ENCODE data around the gene DUSP9.

Gene DUSP9

DNA sequence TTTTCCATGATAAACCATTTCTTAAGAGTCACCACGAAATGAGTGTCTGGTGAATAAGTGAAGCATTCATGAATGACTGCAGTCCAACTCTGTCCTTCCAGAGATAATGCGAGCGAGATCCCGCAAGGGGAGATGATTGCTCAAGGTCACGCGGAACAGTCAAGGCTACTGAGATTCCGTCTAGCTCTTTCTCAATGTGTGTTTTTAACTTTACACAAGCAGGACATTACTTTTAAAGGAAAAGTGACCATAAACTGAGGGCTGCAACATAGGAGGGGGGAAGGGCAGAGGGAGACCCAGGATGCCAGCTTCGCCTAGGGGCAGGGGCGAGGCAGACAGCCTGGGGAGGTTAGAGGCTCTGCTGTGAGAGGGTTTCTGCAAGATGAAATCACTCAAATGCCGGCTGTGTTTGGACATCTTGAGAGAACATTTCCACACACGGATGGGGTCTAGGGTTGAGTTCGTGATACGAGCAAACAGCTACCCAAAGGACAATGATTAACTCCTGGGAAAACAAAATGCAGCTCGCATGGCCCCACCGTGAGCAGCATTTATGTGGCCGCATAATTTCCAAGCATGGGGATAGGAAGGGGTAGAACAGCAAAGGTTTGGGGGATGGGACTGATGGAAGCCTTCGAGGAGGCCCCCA is 24.2 kb upstream of the DUSP9 start:
- no peak for DNase-seq

DNA sequence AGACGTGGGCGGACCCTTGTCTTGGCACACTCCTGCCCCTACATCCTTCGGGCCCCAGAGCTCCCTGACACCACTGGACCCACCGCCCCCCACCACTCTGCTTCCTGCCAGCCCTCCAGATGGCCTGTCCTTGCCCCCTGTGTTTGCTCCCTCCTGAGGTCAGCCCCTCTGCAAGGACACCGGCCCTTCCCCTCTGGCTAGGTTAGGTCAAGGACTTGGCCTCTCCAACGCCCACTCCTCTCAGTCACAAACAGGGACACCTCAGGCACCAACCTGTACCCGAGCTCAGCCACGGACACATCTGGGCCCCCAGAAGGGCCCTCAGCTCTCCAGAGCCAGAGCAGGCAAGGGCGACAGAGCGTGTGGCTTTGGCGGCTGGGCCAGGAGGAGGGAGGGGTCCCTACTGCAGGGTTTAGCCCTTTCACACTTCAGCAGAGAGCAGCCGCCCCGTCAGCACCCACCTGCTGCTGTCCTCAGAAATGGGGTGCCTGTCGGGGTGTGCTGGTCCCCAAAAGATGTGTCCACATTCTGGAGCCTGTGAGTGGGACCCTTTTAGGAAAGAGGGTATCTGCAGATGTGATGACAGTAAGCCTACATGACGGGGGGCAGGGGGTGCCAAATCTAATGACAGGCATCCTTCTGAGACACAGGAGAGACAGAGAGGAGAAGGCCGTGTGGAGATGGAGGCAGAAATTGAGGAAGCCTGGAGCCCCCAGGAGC is 23.5 kb upstream of the DUSP9 start:
- DNase-seq = no peak

DNA sequence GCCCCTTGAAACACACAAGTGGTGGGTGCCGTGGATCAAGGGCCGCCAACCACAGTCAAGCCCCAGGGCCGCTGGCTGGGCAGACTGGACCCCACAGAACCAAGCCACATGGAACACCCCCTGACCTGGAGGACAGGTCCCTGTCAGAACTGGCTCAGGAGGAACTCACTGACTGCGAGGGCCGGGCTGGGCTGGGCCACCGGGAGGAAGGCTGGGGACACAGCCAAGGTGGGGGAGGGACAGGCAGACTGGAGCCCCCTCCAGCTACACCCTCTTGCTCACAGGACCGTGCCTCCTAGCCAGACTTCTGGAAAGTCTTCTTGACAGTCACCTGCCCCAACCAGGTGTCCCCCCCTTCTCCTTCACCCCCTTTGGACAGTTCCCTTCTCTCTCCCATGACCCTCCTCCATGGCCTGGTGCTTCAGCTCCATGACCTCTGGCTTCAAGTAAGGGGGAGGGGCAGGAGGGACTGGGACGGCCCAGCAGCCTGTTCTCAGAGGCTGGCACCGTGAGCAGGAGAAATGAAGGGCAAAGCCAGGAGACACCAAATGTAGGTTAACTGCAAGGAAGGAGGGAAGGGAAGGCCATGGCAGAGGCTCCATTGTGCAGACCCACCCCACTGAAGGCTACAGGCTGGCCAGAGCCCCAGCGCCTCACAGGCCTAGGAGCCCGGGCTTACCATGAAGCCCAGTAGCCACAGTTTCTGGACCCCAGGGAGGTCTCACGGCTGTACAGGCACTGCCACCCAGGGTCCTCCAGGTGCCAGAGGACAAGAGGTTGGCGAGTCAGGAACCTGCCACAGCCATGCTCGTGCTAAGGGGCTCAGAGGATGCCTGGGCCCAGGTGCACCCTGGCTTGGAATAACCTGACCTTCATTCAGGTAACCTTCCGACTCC is 22.6 kb upstream of the DUSP9 start:
- no peak for DNase-seq

DNA sequence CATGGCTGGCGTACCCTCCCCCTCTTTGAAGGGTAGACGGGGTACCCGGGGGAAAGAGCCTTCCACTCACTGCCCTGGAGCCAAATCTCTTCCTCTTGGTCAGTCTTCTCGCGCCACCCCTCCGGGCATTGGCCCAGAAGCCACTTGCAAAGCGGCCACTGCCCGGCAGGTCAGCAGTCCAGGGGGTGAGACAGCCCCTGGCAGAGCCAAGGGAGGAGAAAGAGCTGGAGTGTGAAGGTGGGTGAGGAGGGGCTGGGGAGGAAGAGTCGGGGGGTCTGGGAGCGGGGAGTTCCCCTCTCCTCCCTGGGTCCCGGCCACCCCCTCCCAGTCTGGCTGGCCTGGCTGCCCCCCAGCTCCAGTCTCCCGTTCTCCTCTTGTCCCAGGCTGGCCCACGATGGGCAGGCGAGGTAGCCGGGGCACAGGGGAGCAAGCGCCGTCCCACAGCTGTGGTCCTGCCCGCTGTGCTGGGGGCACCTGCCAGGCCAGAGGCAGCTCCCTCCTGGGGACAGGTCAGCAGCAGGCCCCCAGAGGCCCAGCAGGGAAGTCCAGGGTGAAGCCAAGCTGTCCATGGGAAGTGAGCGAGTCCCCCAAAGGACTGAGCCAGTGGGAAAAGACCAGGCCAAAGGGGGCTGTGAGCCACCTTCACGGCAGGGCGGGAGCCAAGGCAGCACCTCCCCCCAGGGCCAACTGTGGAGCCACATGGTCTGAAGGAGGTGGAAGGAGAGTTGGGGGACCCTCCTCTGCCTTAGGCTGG is 21.6 kb upstream of the DUSP9 start:
- no peak for DNase-seq

DNA sequence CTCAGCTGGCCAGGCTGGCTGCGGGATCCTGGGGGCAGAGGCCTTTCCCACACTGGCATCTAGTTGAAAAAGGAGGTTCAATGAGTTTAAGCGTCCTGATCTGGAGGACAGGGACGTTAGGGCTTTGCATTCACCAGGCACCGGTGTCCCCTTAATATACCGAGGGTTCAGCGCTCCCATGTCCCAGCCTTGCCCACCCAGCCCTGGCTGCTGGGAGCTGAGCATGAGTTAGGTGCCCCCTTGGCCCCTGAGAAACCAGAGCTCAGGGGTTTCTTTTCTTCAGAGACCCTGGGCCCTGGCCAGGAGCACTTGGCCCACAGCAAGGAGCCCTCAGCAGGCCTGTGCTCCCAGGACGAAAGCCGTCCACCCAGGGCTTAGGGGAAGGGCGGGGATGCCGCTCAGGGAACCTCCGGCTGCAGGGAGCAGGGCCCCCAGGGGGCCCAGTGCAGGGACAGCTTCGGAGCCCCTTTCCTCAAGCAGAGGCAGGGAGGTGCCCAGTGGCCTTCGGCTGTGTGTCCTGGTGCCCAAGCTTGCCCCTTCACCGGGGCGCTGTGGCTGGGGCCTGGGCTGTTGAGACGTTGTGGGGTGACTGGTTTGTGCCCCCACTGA is 20.9 kb upstream of the DUSP9 start:
- DNase-seq = no peak

DNA sequence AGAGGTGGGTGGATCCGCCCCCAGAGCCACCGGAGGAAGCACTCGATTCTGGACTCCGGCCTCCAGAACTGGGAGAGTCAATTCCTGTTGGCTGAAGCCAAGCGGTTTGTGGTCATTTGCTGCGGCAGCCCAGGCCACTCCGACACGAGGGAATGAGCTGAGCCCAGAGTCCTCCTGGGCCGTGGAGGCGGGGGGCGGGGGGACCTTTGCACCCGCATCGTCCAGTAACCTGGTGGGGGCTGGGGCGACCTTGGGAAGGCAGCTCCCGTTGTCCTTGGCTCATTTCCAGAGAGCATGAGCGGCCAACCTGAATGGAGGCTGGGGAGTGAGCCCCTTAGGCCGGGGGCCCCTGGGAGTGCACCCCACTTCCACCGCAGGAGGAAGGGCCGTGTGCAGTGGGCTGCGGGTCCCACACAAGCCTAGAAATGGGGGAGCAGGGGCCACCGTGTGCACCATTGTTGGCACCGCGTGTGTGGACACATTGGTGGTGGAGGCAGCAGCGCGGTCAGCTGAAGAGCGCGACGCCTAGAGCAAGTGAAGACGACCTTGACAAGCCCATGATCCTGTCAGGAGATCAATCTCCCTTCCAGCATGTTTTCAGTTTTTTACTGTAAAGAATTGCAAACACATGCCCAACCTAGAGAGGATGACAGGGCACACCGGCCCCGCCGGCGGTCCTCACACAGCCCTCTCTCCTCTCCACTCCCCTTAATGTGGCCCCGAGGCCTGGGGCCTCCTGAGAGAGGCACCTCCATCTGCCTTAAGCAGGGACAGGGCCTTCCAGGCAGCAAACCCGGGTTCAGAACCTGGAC is 19.9 kb upstream of the DUSP9 start:
- DNase-seq = no peak

DNA sequence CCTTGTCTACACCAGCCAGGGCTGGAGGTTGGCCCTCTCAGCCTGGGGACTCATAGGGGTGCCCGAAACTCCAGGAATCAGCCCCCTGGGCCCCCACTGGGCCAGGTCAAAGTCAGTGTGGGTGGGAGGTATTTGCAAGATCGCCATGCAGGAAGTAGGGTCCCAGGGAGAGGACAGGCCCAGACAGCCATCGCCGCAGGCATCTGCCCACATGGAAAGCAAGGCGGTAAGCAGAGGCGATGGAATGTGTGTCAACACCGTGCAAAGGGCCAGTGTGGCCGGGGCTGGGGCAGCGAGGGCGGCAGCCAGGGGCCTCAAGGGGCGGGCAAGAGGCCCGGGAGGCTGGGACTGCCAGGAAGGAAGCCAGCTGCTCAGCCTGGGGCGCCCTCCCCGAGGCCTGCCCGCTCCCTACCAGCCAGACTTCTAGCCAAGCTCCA is 19.3 kb upstream of the DUSP9 start:
- no peak for DNase-seq

DNA sequence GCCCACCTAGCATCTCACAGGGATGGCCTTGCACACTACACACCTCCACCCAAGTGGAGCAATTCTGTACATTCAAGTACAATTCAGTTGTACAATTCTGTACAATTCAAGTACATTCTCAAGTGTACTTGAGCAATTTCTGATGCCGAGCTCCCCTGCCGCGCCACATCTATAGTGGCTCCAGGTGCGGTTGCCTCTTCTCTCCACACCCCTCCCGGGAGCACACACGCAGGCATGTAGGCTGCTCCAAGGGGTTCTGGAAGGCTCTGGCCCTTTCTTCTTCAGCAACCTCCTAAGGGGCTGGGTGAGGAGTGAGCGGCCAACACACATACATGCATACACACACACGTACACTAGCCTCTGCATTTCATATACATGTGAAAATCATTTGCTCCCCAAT is 18.9 kb upstream of the DUSP9 start:
- DNase-seq = no peak

DNA sequence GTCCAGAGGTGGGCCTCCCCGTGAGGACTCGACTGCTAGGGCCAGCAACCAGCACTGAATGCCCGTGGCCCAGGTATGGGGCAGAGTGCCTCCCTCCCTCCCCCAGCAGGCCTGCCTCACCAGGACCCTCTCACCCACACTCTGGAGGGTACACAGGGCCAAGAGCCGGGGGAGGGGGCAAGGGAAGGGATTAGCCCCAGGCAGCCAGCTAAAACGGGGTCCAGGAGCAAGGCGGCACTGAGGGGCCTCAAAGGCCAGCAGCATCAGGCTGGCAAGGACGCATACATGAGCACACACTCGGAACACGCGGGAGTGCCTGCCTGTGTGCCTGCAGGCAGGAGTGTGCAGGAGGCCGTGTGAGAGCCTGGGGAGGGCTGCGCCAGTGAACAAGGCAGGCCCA is 18.3 kb upstream of the DUSP9 start:
- no peak for DNase-seq

DNA sequence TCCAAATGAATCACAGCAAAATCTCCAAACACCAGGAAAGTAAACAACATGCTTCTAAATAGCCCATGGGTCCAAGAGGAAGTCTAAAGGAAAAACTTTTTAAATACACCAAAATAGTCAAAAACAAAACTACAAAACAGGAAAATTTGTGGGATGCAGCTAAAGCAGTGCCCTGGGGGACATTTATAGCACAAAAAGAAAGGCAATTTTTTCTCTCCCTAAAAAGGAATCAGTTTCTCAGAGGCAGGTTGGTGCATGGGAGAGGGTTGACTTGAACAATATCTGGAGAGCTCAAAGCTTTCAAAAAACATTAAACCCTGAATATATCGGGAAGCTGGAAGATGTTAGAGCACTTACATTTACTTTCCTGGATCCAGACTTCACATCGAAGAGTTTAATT is 15.7 kb upstream of the DUSP9 start:
- DNase-seq = no peak

DNA sequence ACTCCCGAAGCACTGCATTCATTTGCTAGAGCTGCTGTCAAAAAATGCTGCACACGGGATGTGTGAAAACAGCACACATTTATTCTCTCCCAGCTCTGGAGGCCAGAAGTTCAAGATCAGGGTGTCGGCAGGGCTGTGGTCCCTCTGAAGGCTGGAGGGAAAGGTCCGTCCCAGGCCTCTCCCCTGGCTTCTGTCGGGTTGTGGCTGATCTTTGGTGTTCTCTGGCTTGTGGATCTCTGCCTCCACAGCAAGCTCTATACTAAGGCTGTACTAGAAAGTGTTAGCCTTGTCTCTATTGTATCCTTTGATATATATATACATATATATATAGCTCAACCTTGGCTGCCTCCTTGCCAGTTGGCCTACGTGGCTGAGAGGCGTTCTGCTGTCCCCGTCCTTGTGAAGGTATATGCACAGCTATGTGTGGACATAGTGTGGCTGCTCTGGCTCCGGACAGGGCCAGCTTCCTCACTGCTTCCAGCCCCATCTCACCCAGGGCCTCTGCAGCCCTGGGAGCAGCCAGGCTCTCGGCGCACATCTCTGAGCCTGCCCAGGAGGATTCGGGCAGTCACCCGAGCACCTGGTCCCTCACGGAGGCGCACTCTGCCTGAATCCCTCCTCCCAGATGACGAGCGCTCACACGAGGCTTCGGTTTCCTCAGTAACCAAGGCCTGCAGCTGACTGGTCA is 15.0 kb upstream of the DUSP9 start:
- no peak for DNase-seq

DNA sequence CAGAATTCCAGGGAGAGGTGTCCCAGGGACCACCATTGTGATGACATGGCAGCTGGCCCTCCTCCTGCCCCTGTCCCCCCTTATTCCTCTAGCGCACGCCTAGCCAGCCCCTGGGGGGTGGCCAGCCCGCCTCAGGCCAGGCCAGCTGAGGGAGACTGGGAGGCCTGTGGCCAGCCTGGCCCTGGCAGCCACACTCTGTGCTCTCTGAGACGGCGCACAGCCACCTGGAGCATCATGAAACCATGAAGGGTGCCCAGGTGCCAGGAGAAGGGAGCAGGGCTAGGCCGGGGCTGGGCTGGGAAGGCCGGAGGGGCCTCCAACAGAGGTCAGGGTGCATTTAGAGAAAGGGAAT is 14.4 kb upstream of the DUSP9 start:
- no peak for DNase-seq

DNA sequence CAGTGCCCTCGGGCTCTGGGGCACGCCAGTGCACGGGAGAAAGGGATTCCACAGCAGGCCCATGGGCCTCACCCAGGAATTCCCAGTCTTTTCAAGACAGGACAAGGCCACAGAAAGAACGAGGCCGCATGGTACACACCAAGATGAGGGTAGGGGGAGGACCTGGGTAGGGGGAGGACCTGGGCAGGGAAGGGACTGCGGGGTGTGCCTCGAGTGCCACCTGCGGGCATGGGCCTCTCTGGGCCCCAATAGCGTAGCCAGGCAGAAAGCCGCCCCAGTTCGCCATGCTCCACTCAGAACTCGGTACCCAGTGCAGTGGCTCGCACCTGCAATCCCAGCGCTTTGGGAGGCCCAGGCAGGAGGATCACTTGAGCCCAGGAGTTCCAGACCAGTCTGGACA is 14.0 kb upstream of the DUSP9 start:
- no peak for DNase-seq

DNA sequence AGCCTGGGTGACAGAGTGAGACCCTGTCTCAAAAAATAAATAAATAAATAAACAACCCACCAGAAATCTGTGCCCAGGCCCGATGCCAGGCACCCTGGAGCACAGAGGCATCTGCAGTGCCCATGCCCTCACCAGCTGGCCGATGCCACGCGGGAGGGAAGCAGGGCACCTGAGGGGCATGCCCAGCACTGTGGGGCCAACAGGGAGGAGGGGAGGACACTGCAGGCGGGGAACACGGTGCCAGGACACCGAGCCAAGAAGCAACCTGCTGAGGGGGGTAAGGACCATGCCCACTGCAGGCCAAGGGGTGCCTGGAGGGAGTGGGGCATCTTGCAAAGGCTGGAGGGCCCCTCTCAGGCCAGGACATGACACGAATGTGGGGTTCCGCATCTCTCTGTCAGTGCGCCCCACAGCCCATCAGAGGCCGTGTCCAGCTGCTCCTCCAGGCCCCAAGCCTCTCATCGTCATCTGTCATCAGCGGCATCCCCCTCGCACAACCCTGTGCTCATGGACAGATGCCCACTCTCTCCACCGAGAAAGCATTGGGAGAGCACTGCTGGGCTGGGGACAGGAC is 13.3 kb upstream of the DUSP9 start:
- no peak for DNase-seq

DNA sequence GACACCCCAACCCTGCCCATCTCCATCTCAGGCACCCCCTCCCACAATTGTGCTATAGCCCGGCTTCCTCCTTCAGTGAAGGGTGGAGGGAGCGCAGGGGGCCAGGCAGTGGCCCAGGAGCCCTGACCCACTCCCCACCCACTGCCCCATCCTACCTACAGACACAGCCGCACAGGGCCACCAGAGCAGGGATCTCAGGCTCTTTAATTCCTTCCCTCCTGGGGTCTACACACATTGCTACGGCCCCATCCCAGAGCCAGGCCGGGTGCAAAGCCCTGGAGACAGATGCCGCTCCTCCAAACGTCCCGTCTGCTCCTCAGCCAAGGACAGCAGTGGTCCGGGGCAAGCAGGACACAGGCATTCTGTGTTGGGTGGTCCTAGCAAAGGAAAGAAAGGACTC is 12.8 kb upstream of the DUSP9 start:
- no peak for DNase-seq

DNA sequence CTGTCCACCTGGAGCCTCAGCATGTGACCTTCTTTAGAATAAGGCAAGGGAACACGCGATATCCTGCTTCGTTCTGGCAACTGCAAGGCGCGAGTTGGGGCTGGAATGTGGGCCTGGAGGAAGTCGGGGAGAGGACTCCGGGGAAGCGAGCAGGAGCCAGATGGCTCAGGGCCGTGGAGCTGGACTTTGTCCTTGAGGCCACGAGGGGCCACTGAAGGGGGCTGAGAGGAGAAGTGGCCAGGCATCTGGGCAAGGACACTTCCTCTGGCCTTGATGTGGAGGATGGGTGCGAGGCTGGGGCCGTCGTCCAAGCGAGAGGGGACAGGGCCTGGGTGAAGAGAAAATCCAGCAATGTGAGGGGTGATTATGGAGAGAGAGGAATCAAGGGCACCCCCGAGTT is 12.2 kb upstream of the DUSP9 start:
- no peak for DNase-seq

DNA sequence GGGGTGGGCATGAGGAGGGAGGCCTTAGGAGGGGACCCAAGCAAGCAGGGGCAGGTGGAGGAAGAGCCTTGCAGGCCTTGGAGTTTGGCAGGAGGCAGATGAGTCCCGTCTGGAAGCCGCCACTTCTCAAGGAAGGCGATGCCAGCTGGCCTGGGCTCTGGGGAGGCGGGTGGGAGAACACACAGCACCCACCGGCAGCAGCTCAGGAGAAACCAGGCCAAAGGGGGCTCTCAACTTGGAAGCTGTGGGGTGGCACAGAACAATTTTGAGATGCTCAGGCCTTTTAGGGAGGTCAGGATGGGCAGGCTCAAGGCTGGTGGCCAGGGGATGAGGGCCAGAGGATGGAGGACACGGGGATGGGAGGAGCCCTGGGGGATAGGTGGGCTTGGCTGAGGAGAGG is 11.6 kb upstream of the DUSP9 start:
- DNase-seq = no peak

DNA sequence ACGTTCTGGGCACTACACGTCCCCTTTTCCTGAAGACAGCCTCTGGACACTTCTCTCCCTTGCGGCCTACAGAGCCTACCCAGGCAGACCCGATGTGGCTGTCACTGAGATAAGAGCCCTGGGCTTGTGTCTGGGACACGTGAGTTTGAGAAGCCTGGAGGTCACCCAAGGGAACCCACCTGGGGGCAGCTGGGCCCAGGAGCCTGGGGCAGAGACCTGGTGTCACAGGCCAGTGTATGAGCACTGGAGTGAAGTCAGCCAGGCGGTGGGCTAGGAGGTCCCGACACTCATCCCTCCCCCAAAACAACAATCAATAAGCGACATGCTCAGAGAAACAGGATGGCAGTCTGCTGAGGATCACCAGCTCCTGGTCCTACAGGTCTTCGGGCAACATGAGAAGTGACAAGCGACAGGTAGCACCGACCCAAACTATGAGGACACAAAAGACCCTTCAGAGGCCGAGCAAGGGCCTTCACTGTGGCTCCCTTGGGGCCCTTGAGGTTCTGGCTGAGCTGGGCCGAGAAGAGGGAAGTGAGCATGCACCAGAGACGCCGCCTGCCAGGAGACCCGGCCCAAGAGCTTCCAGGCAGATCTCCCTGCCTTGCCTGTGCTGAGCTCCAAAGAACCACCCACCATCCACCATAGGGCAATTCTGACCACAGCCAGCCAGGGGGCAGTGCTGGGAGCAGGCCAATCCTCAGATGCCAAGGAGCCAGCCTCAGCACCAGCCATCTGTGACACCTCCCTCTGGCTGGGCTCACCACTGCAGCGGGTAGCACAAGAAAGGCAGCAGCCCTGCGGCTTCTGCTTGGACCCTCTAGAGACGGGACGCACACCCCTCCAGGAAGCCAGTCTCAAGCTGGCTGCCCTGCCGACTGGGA is 11.0 kb upstream of the DUSP9 start:
- peak; percentile 11 for DNase-seq

DNA sequence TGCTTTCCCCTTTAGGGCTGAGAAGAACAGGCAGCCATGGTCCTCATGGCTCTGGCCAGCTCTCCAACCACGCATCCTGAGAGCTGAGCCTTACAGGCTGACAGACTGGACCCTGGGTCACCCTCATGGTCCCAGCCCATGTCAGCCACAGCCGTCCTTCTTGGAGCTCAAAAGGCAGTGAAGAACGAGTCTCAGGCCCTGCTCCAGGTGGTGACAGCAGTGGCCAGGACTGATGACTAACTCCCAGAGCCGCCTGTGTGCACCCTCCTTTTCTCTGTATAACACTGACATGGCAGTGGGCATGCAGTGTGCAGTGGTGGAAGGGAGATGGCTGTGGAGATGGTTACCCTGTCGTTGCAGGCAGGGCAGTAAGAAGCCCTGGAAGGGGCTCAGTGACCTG is 10.3 kb upstream of the DUSP9 start:
- no peak for DNase-seq
